K562 (cell line): ENCODE results near the gene MAP3K2. TPM values are rescaled to one million over a fixed set of nuclear protein-coding genes. Genes with fewer than 3 reads are reported as not detected.

Source experiments
- ATAC-seq: fragments of 200-7000 bp; cut with Tn5 transposase; 3 replicates; pipeline ENCODE4 v1.9.1; 2020; ENCODE audit warnings: moderate library complexity
- BruUV-seq: library from RNA; stranded (reverse); fragments of 400-500 nt; replicated peaks from 2 replicates; lab custom pipeline; 2021; lab: Mats Ljungman, UMichigan
- CTCF ChIA-PET: fragments of 300-600 bp; formaldehyde crosslinking; extraction: SDS; loops from one replicate; lab custom pipeline; 2021; ENCODE audit warnings: low intra/inter-chr PET ratio; lab: Yijun Ruan, JAX
- POLR2A ChIA-PET: fragments of 300-600, 350-650 bp; sonication (Branson Sonifier 250); formaldehyde crosslinking; extraction: SDS; loops from one replicate; lab custom pipeline; 2021; ENCODE audit warnings: antibody characterized with exemption, inconsistent platforms; lab: Yijun Ruan, JAX
- DNase-seq, 4 experiments: peaks; one replicate each; pipeline versions ENCODE4 v3.0.0 to v3.0.0-alpha.2; 2011 to 2018; ENCODE audit warnings: low spot score in 3 of 4, mixed read lengths in 3 of 4; ENCODE audit errors: extremely low read depth in 1 of 4
- FAIRE-seq: peaks from 2 replicates; lab custom pipeline; 2011; peaks lifted over from hg19 to GRCh38; lab: Jason Lieb, UNC
- H2AFZ ChIP-seq: 2 replicates; pipeline ENCODE4 v1.6.0; 2011; ENCODE audit warnings: low read depth, low read length, control low read depth, inconsistent platforms
- H3K27ac ChIP-seq: fragments of 200-600 bp; 3 replicates; pipeline ENCODE4 v1.8.0; 2011; ENCODE audit warnings: low read depth, mild to moderate bottlenecking, control low read depth, inconsistent platforms, low read length, moderate library complexity, mixed read lengths; ENCODE audit errors: extremely low read depth
- H3K27me3 ChIP-seq, 2 experiments: fragments of 300-600 bp in 1 of 2; 2 replicates in 1 of 2; 3 replicates in 1 of 2; pipeline versions ENCODE4 v1.6.0 to v1.8.0; 2011; ENCODE audit warnings: inconsistent platforms in 2 of 2, low read length in 2 of 2, mild to moderate bottlenecking in 1 of 2, mixed read lengths in 1 of 2, moderate library complexity in 1 of 2; ENCODE audit not compliant: control insufficient read depth in 2 of 2, insufficient read depth in 2 of 2
- H3K36me3 ChIP-seq: fragments of 300-600 bp; 3 replicates; pipeline ENCODE4 v1.8.0; 2011; ENCODE audit warnings: mild to moderate bottlenecking, low read length, inconsistent platforms; ENCODE audit not compliant: control insufficient read depth, insufficient read depth
- H3K4me1 ChIP-seq, 2 experiments: fragments of 200-600 bp in 1 of 2; replicated peaks in 1 of 2; 2 replicates in 1 of 2; 3 replicates in 1 of 2; pipeline versions ENCODE4 v1.5.1 to v1.8.0; 2011; ENCODE audit warnings: inconsistent platforms in 2 of 2, low read length in 2 of 2, mild to moderate bottlenecking in 1 of 2, mixed read lengths in 1 of 2, moderate library complexity in 1 of 2; ENCODE audit not compliant: control insufficient read depth in 2 of 2, insufficient read depth in 2 of 2
- H3K4me2 ChIP-seq: 2 replicates; pipeline ENCODE4 v1.6.1; 2011; ENCODE audit warnings: low read length, control low read depth, inconsistent platforms, mixed read lengths; ENCODE audit not compliant: insufficient read depth
- H3K4me3 ChIP-seq: fragments of 200-600 bp; sonication (generic), shearing (Covaris generic); 2 replicates; pipeline ENCODE4 v1.5.1; 2016; ENCODE audit warnings: control low read depth, inconsistent platforms
- H3K79me2 ChIP-seq: fragments of 200-600 bp; 3 replicates; pipeline ENCODE4 v1.8.0; 2011; ENCODE audit warnings: low read length, inconsistent platforms; ENCODE audit not compliant: control insufficient read depth, insufficient read depth
- H3K9ac ChIP-seq, 2 experiments: 2 replicates each; pipeline versions ENCODE4 v1.6.0 to v1.6.1; 2011; ENCODE audit warnings: low read depth in 2 of 2, low read length in 2 of 2, control low read depth in 1 of 2, inconsistent platforms in 1 of 2, mild to moderate bottlenecking in 1 of 2, mixed read lengths in 1 of 2; ENCODE audit not compliant: insufficient read depth in 1 of 2
- H3K9me1 ChIP-seq: one replicate; pipeline ENCODE4 v1.6.0; 2011; ENCODE audit warnings: inconsistent platforms, mild to moderate bottlenecking, low read length, moderate library complexity; ENCODE audit not compliant: control insufficient read depth, insufficient read depth
- H3K9me3 ChIP-seq: replicated peaks from 2 replicates; pipeline ENCODE4 v1.5.1; 2011; ENCODE audit warnings: low read depth, low read length, inconsistent platforms; ENCODE audit not compliant: control insufficient read depth, insufficient read depth
- H4K20me1 ChIP-seq: replicated peaks from 2 replicates; pipeline ENCODE4 v1.6.1; 2011; ENCODE audit warnings: low read length, inconsistent platforms, mixed read lengths; ENCODE audit not compliant: control insufficient read depth, insufficient read depth
- ARID2 ChIP-seq: fragments of 450-650 bp; IDR thresholded peaks from 2 replicates; pipeline ENCODE4 v1.6.1; 2017; ENCODE audit warnings: antibody characterized with exemption, mild to moderate bottlenecking
- BRD4 ChIP-seq: fragments of 200-600 bp; sonication (generic); IDR thresholded peaks from 2 replicates; pipeline ENCODE4 v1.6.1; 2017; ENCODE audit warnings: inconsistent platforms
- DMBX1 ChIP-seq: fragments of 250-450 bp; sonication (Bioruptor Pico); IDR thresholded peaks from 2 replicates; pipeline ENCODE4 v1.8.0; 2022; ENCODE audit warnings: inconsistent platforms, mild to moderate bottlenecking, moderate library complexity, borderline replicate concordance
- ELF2 ChIP-seq: fragments of 250-450 bp; sonication (Bioruptor Pico); IDR thresholded peaks from 2 replicates; pipeline ENCODE4 v1.5.0; 2021; ENCODE audit warnings: mild to moderate bottlenecking
- GATAD2B ChIP-seq: fragments of 450-650 bp; IDR thresholded peaks from 2 replicates; pipeline ENCODE4 v1.6.1; 2017; ENCODE audit warnings: mild to moderate bottlenecking, borderline replicate concordance
- HLTF ChIP-seq: fragments of 450-650 bp; IDR thresholded peaks from 2 replicates; pipeline ENCODE4 v1.6.1; 2016
- ILK ChIP-seq: fragments of 450-650 bp; IDR thresholded peaks from 2 replicates; pipeline ENCODE4 v1.6.1; 2016; ENCODE audit warnings: missing genetic modification characterization, low read depth, mild to moderate bottlenecking, missing compliant biosample characterization, moderate library complexity, borderline replicate concordance
- MEF2D ChIP-seq: conservative IDR thresholded peaks from 2 replicates; pipeline ENCODE4 v1.6.1; 2016; ENCODE audit warnings: low read depth, missing genetic modification characterization, missing compliant biosample characterization
- MTA3 ChIP-seq: fragments of 450-650 bp; formaldehyde crosslinking; IDR thresholded peaks from 2 replicates; pipeline ENCODE4 v1.6.1; 2017; ENCODE audit warnings: mild to moderate bottlenecking, borderline replicate concordance
- POLR2A ChIP-seq: fragments of 450-650 bp; conservative IDR thresholded peaks from 2 replicates; pipeline ENCODE4 v1.6.1; 2016
- ZNF146 ChIP-seq: IDR thresholded peaks from one replicate; pipeline ENCODE4 v1.6.1; 2018; ENCODE audit warnings: missing compliant biosample characterization; ENCODE audit not compliant: unreplicated experiment
- ZNF23 ChIP-seq: fragments of 250-450 bp; sonication (Bioruptor Pico); IDR thresholded peaks from 2 replicates; pipeline ENCODE4 v1.4.0; 2020; ENCODE audit warnings: mild to moderate bottlenecking
- ZNF24 ChIP-seq: fragments of 450-650 bp; IDR thresholded peaks from 2 replicates; pipeline ENCODE4 v1.6.1; 2016
- ZNF274 ChIP-seq: IDR thresholded peaks from 2 replicates; pipeline ENCODE4 v1.6.1; 2011; ENCODE audit warnings: low read depth, mild to moderate bottlenecking, low read length, moderate library complexity, borderline replicate concordance
- ZNF316 ChIP-seq: fragments of 450-650 bp; IDR thresholded peaks from 2 replicates; pipeline ENCODE4 v1.6.1; 2016
- ZNF695 ChIP-seq: fragments of 450-650 bp; formaldehyde crosslinking; IDR thresholded peaks from 2 replicates; pipeline ENCODE4 v1.4.0; 2020; ENCODE audit warnings: mild to moderate bottlenecking, moderate library complexity
- WGBS: fragments of 100-300 bp; shearing (Covaris generic); methylation state at CpG from one replicate; pipeline ENCODE4 v1.1.6; 2016; ENCODE audit warnings: low coverage, mixed read lengths; ENCODE audit not compliant: insufficient coverage; ENCODE audit errors: missing lambda C conversion rate; 5-methylcytosine and 5-hydroxymethylcytosine counted together
- in situ Hi-C: fragments of 300-500 bp; cut with MboI; formaldehyde crosslinking; loops from 4 replicates; pipeline ENCODE4 v1.15.0; 2018; ENCODE audit warnings: inconsistent platforms, mixed read lengths
- intact Hi-C: fragments of 100-400 bp; cut with micrococcal nuclease; formaldehyde crosslinking; loops from 2 replicates; pipeline ENCODE4 v1.14.2; 2022
- polyA plus RNA-seq, 8 experiments: library from polyadenylated mRNA; depleted of rRNA in 4 of 8; stranded (reverse) in 5 of 8; unstranded in 3 of 8; fragments of >200 nt; fragmentation: Nextera tagmentation in 2 of 8; fragmentation: Illumina TruSeq in 1 of 8; extraction: Ambion mirVana in 2 of 8; extraction: Trizol in 1 of 8; gene quantifications; 2 replicates each; pipeline versions ENCODE4 v1.2.1 to v1.2.3, GENCODE V29; 2011 to 2014; ENCODE audit warnings: inconsistent platforms in 1 of 8, missing spikeins in 1 of 8
- total RNA-seq, 7 experiments: library from RNA; depleted of rRNA in 6 of 7; stranded (reverse); fragments of >200 nt in 6 of 7; fragmentation: Illumina TruSeq in 2 of 7; extraction: Trizol in 2 of 7; gene quantifications; 2 replicates each; pipeline versions ENCODE4 v1.2.1 to v1.2.3, GENCODE V29; 2011 to 2021; ENCODE audit warnings: low replicate concordance in 1 of 7
- TF ChIP-seq, protein P1 (sequence below): sonication (generic); formaldehyde crosslinking; IDR thresholded peaks from 2 replicates; pipeline ENCODE4 v1.8.1; 2023; ENCODE audit warnings: mild to moderate bottlenecking, missing genetic modification reagents
- TF ChIP-seq, protein P2 (sequence below): fragments of 250-450 bp; sonication (Bioruptor Pico); IDR thresholded peaks from 2 replicates; pipeline ENCODE4 v1.4.0; 2020; ENCODE audit warnings: mild to moderate bottlenecking
- TF ChIP-seq, protein P3 (sequence below): IDR thresholded peaks from 2 replicates; pipeline ENCODE4 v1.6.1; 2011; ENCODE audit warnings: borderline replicate concordance, low read depth, mild to moderate bottlenecking, moderate library complexity, low read length; ENCODE audit not compliant: insufficient read depth, poor library complexity, severe bottlenecking

Gene MAP3K2
- total and polyA plus RNA-seq, 9 of the 15 experiments (the other 6 are each of a cell fraction or from before 2014, with no cell fraction given), result 1.2 to 14.2 (median 5.7) TPM

DNA sequence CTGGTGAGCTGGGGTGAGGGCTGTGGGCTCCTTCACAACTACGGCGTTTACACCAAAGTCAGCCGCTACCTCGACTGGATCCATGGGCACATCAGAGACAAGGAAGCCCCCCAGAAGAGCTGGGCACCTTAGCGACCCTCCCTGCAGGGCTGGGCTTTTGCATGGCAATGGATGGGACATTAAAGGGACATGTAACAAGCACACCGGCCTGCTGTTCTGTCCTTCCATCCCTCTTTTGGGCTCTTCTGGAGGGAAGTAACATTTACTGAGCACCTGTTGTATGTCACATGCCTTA is 41.0 kb upstream of the MAP3K2 start (continued):
- TF ChIP-seq MEF2D (no peak), MTA3 (no peak), ARID2 (no peak), POLR2A (no peak), BRD4 (no peak), GATAD2B (no peak)

DNA sequence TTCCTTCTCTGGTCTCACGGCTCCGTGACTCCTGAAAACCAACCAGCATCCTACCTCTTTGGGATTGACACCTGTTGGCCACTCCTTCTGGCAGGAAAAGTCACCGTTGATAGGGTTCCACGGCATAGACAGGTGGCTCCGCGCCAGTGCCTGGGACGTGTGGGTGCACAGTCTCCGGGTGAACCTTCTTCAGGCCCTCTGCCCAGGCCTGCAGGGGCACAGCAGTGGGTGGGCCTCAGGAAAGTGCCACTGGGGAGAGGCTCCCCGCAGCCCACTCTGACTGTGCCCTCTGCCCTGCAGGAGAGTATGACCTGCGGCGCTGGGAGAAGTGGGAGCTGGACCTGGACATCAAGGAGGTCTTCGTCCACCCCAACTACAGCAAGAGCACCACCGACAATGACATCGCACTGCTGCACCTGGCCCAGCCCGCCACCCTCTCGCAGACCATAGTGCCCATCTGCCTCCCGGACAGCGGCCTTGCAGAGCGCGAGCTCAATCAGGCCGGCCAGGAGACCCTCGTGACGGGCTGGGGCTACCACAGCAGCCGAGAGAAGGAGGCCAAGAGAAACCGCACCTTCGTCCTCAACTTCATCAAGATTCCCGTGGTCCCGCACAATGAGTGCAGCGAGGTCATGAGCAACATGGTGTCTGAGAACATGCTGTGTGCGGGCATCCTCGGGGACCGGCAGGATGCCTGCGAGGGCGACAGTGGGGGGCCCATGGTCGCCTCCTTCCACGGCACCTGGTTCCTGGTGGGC is 40.5 kb upstream of the MAP3K2 start:
- Histone ChIP-seq H3K9me3 (no peaks in the 10 kb centered on the region), H3K4me3 (no peak overlapping the region), H3K4me1 (peaks cover 0 to 12% of the 10 kb centered on the region in 2 experiments; a peak in 3 of 5 replicates), H4K20me1 (no peaks in the 10 kb centered on the region), H3K36me3 (no peaks in the 10 kb centered on the region), H2AFZ (no peak overlapping the region), H3K79me2 (no peaks in the 10 kb centered on the region), H3K9me1 (no peaks in the 10 kb centered on the region), H3K4me2 (no peak overlapping the region), H3K27ac (no peak overlapping the region), H3K27me3 (peaks cover 12 to 61% of the 10 kb centered on the region in 2 experiments; a peak in 4 of 5 replicates), H3K9ac (no peak overlapping the region; a peak in 1 of 4 replicates)
- FAIRE-seq (no peak), ATAC-seq (no peak; the same call in 2 of the 3 replicates), DNase-seq (no peak)
- CTCF ChIA-PET, result no interaction called here
- in situ Hi-C loops, result no loop called here
- 6% methylated on average over 35 of the region's 36 CpGs for WGBS
- intact Hi-C loops, result no loop called here
- POLR2A ChIA-PET, result no interaction called here
- no TSS peak for BruUV-seq
- TF ChIP-seq, protein P1, sequence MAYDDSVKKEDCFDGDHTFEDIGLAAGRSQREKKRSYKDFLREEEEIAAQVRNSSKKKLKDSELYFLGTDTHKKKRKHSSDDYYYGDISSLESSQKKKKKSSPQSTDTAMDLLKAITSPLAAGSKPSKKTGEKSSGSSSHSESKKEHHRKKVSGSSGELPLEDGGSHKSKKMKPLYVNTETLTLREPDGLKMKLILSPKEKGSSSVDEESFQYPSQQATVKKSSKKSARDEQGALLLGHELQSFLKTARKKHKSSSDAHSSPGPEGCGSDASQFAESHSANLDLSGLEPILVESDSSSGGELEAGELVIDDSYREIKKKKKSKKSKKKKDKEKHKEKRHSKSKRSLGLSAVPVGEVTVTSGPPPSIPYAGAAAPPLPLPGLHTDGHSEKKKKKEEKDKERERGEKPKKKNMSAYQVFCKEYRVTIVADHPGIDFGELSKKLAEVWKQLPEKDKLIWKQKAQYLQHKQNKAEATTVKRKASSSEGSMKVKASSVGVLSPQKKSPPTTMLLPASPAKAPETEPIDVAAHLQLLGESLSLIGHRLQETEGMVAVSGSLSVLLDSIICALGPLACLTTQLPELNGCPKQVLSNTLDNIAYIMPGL, result no peak
- TF ChIP-seq, protein P2, sequence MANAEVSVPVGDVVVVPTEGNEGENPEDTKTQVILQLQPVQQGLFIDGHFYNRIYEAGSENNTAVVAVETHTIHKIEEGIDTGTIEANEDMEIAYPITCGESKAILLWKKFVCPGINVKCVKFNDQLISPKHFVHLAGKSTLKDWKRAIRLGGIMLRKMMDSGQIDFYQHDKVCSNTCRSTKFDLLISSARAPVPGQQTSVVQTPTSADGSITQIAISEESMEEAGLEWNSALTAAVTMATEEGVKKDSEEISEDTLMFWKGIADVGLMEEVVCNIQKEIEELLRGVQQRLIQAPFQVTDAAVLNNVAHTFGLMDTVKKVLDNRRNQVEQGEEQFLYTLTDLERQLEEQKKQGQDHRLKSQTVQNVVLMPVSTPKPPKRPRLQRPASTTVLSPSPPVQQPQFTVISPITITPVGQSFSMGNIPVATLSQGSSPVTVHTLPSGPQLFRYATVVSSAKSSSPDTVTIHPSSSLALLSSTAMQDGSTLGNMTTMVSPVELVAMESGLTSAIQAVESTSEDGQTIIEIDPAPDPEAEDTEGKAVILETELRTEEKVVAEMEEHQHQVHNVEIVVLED (CRISPR knock-in tag), result no peak
- TF ChIP-seq ELF2, result no peak
- no peak for TF ChIP-seq ILK (tag)
- no peak for TF ChIP-seq ZNF23 (CRISPR knock-in tag)
- TF ChIP-seq, protein P3, sequence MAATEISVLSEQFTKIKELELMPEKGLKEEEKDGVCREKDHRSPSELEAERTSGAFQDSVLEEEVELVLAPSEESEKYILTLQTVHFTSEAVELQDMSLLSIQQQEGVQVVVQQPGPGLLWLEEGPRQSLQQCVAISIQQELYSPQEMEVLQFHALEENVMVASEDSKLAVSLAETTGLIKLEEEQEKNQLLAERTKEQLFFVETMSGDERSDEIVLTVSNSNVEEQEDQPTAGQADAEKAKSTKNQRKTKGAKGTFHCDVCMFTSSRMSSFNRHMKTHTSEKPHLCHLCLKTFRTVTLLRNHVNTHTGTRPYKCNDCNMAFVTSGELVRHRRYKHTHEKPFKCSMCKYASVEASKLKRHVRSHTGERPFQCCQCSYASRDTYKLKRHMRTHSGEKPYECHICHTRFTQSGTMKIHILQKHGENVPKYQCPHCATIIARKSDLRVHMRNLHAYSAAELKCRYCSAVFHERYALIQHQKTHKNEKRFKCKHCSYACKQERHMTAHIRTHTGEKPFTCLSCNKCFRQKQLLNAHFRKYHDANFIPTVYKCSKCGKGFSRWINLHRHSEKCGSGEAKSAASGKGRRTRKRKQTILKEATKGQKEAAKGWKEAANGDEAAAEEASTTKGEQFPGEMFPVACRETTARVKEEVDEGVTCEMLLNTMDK, result no peak
- TF ChIP-seq ZNF695 (CRISPR knock-in tag), result no peak
- no peak for TF ChIP-seq DMBX1
- TF ChIP-seq ZNF316, result no peak
- TF ChIP-seq ZNF146 (CRISPR knock-in tag), result no peak
- no peak for TF ChIP-seq ZNF24
- TF ChIP-seq HLTF, result no peak
- TF ChIP-seq ZNF274, result no peak
